GM23338 (cell line): ENCODE data around the gene DCLK1. TPM values are rescaled to one million over a fixed set of nuclear protein-coding genes. Genes with fewer than 3 reads are reported as not detected.

Experiments
- ATAC-seq: fragments of 200-7000 bp; cut with Tn5 transposase; 3 replicates; pipeline ENCODE4 v1.9.1; 2020
- DNase-seq: peaks from one replicate; pipeline ENCODE4 v3.0.0-alpha.2; 2015; ENCODE audit warnings: low spot score
- H2AFZ ChIP-seq: fragments of 200-600 bp; sonication (generic); 2 replicates; pipeline ENCODE4 v1.8.0; 2016; ENCODE audit warnings: antibody characterized with exemption, mild to moderate bottlenecking, moderate library complexity
- H3F3A ChIP-seq: fragments of 200-600 bp; sonication (generic); replicated peaks from 2 replicates; pipeline ENCODE4 v1.8.0; 2017; ENCODE audit warnings: antibody characterized with exemption, mixed run types, low read depth
- H3K27ac ChIP-seq: fragments of 200-600 bp; sonication (generic); 2 replicates; pipeline ENCODE4 v1.6.1; 2016; ENCODE audit warnings: low read depth
- H3K27me3 ChIP-seq: fragments of 200-600 bp; sonication (generic); 2 replicates; pipeline ENCODE4 v1.8.0; 2016; ENCODE audit warnings: mild to moderate bottlenecking, mixed run types, moderate library complexity; ENCODE audit not compliant: insufficient read depth
- H3K36me3 ChIP-seq: fragments of 200-600 bp; sonication (generic); 2 replicates; pipeline ENCODE4 v1.8.0; 2016; ENCODE audit warnings: mild to moderate bottlenecking; ENCODE audit not compliant: insufficient read depth
- H3K4me1 ChIP-seq: fragments of 200-600 bp; sonication (generic); 2 replicates; pipeline ENCODE4 v1.8.0; 2016; ENCODE audit warnings: mild to moderate bottlenecking, moderate library complexity; ENCODE audit not compliant: insufficient read depth
- H3K4me2 ChIP-seq: fragments of 200-600 bp; sonication (generic); 2 replicates; pipeline ENCODE4 v1.7.1; 2017; ENCODE audit warnings: mixed run types
- H3K4me3 ChIP-seq: fragments of 200-600 bp; sonication (generic); 2 replicates; pipeline ENCODE4 v1.6.1; 2016; ENCODE audit warnings: mixed run types
- H3K79me2 ChIP-seq: fragments of 200-600 bp; sonication (generic); replicated peaks from 2 replicates; pipeline ENCODE4 v1.8.0; 2017; ENCODE audit warnings: mild to moderate bottlenecking; ENCODE audit not compliant: insufficient read depth
- H3K9me2 ChIP-seq: fragments of 200-600 bp; sonication (generic); 2 replicates; pipeline ENCODE4 v1.8.0; 2017; ENCODE audit not compliant: insufficient read depth
- H4K20me1 ChIP-seq: fragments of 200-600 bp; sonication (generic); replicated peaks from 2 replicates; pipeline ENCODE4 v1.8.0; 2017; ENCODE audit warnings: mild to moderate bottlenecking; ENCODE audit not compliant: insufficient read depth
- H3K27ac Mint-ChIP-seq: 2 replicates; pipeline ENCODE4 v1.8.0; 2020; ENCODE audit warnings: inconsistent platforms, mild to moderate bottlenecking, moderate library complexity, mixed read lengths
- H3K27me3 Mint-ChIP-seq: 3 replicates; pipeline ENCODE4 v1.8.0; 2022; ENCODE audit warnings: low read depth, mild to moderate bottlenecking, moderate library complexity, mixed read lengths, inconsistent platforms; ENCODE audit not compliant: insufficient read depth, poor library complexity
- H3K36me3 Mint-ChIP-seq: 3 replicates; pipeline ENCODE4 v1.8.0; 2021; ENCODE audit warnings: low read depth, mild to moderate bottlenecking, inconsistent platforms, moderate library complexity, mixed read lengths
- H3K4me1 Mint-ChIP-seq: 3 replicates; pipeline ENCODE4 v1.8.0; 2020; ENCODE audit warnings: mild to moderate bottlenecking, inconsistent platforms, mixed read lengths
- H3K4me3 Mint-ChIP-seq: 3 replicates; pipeline ENCODE4 v1.8.0; 2021; ENCODE audit warnings: moderate library complexity, mild to moderate bottlenecking, inconsistent platforms, mixed read lengths
- H3K9me3 Mint-ChIP-seq: 3 replicates; pipeline ENCODE4 v1.8.0; 2020; ENCODE audit warnings: moderate library complexity, mild to moderate bottlenecking, inconsistent platforms, mixed read lengths
- CREB1 ChIP-seq: fragments of 250-450 bp; sonication (Bioruptor Pico); IDR thresholded peaks from 2 replicates; pipeline ENCODE4 v1.5.0; 2020; ENCODE audit warnings: low read depth, mild to moderate bottlenecking, moderate library complexity
- EZH2phosphoT487 ChIP-seq: fragments of 200-600 bp; sonication (generic); IDR thresholded peaks from one replicate; pipeline ENCODE4 v1.8.1; 2018; ENCODE audit warnings: antibody characterized with exemption; ENCODE audit not compliant: unreplicated experiment
- NANOG ChIP-seq: IDR thresholded peaks from 2 replicates; pipeline ENCODE4 v1.6.1; 2016; ENCODE audit warnings: antibody characterized with exemption, borderline replicate concordance
- ZNF114 ChIP-seq: fragments of 250-450 bp; sonication (Bioruptor Pico); IDR thresholded peaks from 2 replicates; pipeline ENCODE4 v1.5.0; 2020; ENCODE audit warnings: mild to moderate bottlenecking, moderate library complexity
- polyA plus RNA-seq: library from polyadenylated mRNA; unstranded; fragments of >200 nt; fragmentation: Nextera tagmentation; extraction: Ambion mirVana; gene quantifications from 2 replicates; pipeline ENCODE4 v1.2.1, GENCODE V29; 2016
- total RNA-seq: library from RNA; depleted of rRNA; stranded (reverse); fragments of >200 nt; shearing (Covaris generic); gene quantifications from 2 replicates; pipeline ENCODE4 v1.2.3, GENCODE V29; 2014
- TF ChIP-seq, protein P1 (sequence below), 2 experiments: fragments of 200-600 bp in 1 of 2; sonication (generic) in 1 of 2; conservative IDR thresholded peaks; 2 replicates each; pipeline versions ENCODE4 v1.5.1 to v1.6.1; 2016 to 2017; ENCODE audit warnings: antibody characterized with exemption in 2 of 2, low read depth in 2 of 2, mild to moderate bottlenecking in 2 of 2, moderate library complexity in 1 of 2
- TF ChIP-seq, protein P2 (sequence below): IDR thresholded peaks from 2 replicates; pipeline ENCODE4 v1.6.1; 2016; ENCODE audit warnings: antibody characterized with exemption
- TF ChIP-seq, protein P3 (sequence below): IDR thresholded peaks from one replicate; pipeline ENCODE4 v1.6.1; 2018; ENCODE audit warnings: antibody characterized with exemption; ENCODE audit not compliant: unreplicated experiment

Gene DCLK1
- total and polyA plus RNA-seq, 2 experiments from 2014 or later: 13.1 to 57.7 TPM

DNA sequence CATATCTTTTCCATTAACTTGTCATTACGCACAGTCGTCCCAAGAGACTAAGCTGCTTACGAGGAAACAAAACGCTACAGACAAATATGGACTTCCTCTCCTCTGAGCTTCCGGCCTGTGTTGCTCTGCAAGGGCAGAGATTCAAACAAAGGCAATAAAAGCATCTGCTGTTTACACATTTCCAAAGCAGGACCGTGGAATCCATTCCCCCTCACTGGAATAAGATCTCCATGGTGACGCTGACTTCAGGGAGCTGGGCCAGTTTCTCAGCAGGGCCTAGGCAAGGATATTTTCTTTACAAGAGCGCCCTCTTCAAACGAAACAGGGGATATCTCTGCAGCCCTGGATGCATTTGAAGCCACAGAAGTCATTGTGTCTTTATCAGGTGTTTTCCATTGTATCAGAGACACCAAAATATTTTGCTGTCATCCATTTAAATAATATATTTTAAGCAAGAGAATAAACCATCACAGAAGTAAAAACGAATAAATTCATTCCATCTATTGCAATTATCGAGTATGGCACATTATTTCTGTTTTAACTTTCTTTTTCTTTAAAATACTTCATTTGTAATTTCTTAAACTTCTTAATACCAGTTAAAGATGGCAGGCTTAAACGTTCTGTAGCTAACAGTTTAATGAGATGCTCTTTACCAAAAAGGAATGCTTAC lies 177.5 kb downstream of the DCLK1 start:
- Histone ChIP-seq H4K20me1 (no peaks in the 10 kb centered on the region), H3K27me3 (no peaks in the 10 kb centered on the region), H3K9me2 (peaks cover 15% of the 10 kb centered on the region), H3K79me2 (no peaks in the 10 kb centered on the region), H3K4me2 (no peak overlapping the region; the same call in 1 of the 2 replicates), H3K4me1 (peaks cover 3% of the 10 kb centered on the region; the same call in 1 of the 2 replicates), H2AFZ (no peak overlapping the region), H3K36me3 (no peaks in the 10 kb centered on the region), H3K4me3 (no peak overlapping the region), H3K27ac (no peak overlapping the region), H3F3A (no peaks in the 10 kb centered on the region)
- no peaks in the 10 kb centered on the region for H3K36me3 Mint-ChIP-seq
- ATAC-seq (peak; percentile 99), DNase-seq (peak; percentile 92)
- TF ChIP-seq, protein P1, sequence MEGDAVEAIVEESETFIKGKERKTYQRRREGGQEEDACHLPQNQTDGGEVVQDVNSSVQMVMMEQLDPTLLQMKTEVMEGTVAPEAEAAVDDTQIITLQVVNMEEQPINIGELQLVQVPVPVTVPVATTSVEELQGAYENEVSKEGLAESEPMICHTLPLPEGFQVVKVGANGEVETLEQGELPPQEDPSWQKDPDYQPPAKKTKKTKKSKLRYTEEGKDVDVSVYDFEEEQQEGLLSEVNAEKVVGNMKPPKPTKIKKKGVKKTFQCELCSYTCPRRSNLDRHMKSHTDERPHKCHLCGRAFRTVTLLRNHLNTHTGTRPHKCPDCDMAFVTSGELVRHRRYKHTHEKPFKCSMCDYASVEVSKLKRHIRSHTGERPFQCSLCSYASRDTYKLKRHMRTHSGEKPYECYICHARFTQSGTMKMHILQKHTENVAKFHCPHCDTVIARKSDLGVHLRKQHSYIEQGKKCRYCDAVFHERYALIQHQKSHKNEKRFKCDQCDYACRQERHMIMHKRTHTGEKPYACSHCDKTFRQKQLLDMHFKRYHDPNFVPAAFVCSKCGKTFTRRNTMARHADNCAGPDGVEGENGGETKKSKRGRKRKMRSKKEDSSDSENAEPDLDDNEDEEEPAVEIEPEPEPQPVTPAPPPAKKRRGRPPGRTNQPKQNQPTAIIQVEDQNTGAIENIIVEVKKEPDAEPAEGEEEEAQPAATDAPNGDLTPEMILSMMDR (conservative IDR thresholded peaks at IDR 0.05; ENCODE audit: low read depth in 2 of 2): peak; percentile 90 to 92
- TF ChIP-seq, protein P2, sequence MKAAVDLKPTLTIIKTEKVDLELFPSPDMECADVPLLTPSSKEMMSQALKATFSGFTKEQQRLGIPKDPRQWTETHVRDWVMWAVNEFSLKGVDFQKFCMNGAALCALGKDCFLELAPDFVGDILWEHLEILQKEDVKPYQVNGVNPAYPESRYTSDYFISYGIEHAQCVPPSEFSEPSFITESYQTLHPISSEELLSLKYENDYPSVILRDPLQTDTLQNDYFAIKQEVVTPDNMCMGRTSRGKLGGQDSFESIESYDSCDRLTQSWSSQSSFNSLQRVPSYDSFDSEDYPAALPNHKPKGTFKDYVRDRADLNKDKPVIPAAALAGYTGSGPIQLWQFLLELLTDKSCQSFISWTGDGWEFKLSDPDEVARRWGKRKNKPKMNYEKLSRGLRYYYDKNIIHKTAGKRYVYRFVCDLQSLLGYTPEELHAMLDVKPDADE: no peak
- no peak for TF ChIP-seq NANOG
- peaks cover 3% of the 10 kb centered on the region; the same call in 2 of the 3 replicates for H3K4me1 Mint-ChIP-seq
- peak overlapping the region; percentile 74; the same call in 1 of the 2 replicates for H3K27ac Mint-ChIP-seq
- no peaks in the 10 kb centered on the region for H3K9me3 Mint-ChIP-seq
- no peaks in the 10 kb centered on the region for H3K27me3 Mint-ChIP-seq
- H3K4me3 Mint-ChIP-seq: no peak overlapping the region

DNA sequence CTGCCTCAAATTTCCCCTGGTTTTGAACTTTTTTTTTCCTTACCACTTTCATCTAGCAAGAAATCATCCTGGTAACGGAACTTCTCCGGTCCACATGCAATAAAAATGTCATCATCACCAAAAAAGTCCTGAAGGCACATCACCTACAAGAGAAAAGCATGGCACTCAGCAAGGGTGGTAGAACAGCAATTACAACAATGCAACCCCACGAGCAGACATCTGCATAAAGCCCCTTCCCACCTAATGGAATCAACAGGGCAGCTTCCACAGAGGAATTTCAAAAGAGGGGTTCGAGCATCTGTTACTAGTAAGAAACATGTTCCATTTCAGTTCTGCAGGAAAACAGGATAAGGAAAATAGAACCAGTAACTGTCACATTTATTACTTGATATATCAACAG lies 183.9 kb downstream of the DCLK1 start:
- Histone ChIP-seq H3K9me2 (peaks cover 19% of the 10 kb centered on the region), H3K4me2 (peak overlapping the region; percentile 23), H3K36me3 (0 out of 2 replicates have a peak, but pooled peaks cover 4% of the 10 kb centered on the region), H4K20me1 (no peaks in the 10 kb centered on the region), H3K4me3 (no peak overlapping the region), H3K79me2 (no peaks in the 10 kb centered on the region), H3K27me3 (no peaks in the 10 kb centered on the region), H3F3A (no peaks in the 10 kb centered on the region), H3K27ac (peak overlapping the region; percentile 15; the same call in 1 of the 2 replicates), H3K4me1 (peaks cover 25% of the 10 kb centered on the region), H2AFZ (no peak overlapping the region)
- ATAC-seq (peak; percentile 56), DNase-seq (peak; percentile 21)
- peaks cover 9% of the 10 kb centered on the region for H3K9me3 Mint-ChIP-seq
- peaks cover 6% of the 10 kb centered on the region for H3K27me3 Mint-ChIP-seq
- H3K36me3 Mint-ChIP-seq: peaks cover 9% of the 10 kb centered on the region
- H3K27ac Mint-ChIP-seq: peak overlapping the region; percentile 17; the same call in 1 of the 2 replicates
- H3K4me1 Mint-ChIP-seq: peaks cover 21% of the 10 kb centered on the region
- no peak overlapping the region for H3K4me3 Mint-ChIP-seq
- no peak for TF ChIP-seq EZH2phosphoT487
- TF ChIP-seq ZNF114 (CRISPR knock-in tag): no peak
- TF ChIP-seq, protein P1 (conservative IDR thresholded peaks at IDR 0.05; ENCODE audit: low read depth in 2 of 2): no peak
- TF ChIP-seq, protein P3, sequence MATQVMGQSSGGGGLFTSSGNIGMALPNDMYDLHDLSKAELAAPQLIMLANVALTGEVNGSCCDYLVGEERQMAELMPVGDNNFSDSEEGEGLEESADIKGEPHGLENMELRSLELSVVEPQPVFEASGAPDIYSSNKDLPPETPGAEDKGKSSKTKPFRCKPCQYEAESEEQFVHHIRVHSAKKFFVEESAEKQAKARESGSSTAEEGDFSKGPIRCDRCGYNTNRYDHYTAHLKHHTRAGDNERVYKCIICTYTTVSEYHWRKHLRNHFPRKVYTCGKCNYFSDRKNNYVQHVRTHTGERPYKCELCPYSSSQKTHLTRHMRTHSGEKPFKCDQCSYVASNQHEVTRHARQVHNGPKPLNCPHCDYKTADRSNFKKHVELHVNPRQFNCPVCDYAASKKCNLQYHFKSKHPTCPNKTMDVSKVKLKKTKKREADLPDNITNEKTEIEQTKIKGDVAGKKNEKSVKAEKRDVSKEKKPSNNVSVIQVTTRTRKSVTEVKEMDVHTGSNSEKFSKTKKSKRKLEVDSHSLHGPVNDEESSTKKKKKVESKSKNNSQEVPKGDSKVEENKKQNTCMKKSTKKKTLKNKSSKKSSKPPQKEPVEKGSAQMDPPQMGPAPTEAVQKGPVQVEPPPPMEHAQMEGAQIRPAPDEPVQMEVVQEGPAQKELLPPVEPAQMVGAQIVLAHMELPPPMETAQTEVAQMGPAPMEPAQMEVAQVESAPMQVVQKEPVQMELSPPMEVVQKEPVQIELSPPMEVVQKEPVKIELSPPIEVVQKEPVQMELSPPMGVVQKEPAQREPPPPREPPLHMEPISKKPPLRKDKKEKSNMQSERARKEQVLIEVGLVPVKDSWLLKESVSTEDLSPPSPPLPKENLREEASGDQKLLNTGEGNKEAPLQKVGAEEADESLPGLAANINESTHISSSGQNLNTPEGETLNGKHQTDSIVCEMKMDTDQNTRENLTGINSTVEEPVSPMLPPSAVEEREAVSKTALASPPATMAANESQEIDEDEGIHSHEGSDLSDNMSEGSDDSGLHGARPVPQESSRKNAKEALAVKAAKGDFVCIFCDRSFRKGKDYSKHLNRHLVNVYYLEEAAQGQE: no peak
- TF ChIP-seq CREB1 (CRISPR knock-in tag): no peak
